Cardiac muscle cell (in vitro differentiated cells and primary cell): ENCODE results near the gene NCCRP1. TPM values are rescaled to one million over a fixed set of nuclear protein-coding genes. Genes with fewer than 3 reads are reported as not detected.

Source experiments
- DNase-seq, 2 donors: peaks; one replicate each; pipeline versions ENCODE4 v3.0.0 to v3.0.0-alpha.2; 2010 to 2017; ENCODE audit warnings: low read depth in 1 of 2, low spot score in 1 of 2
- H3K27ac ChIP-seq: fragments of 200-600 bp; sonication (generic); 2 replicates; pipeline ENCODE4 v1.5.1; 2016
- H3K27me3 ChIP-seq: fragments of 200-600 bp; sonication (generic); 2 replicates; pipeline ENCODE4 v1.6.0; 2016; ENCODE audit warnings: control low read depth
- H3K36me3 ChIP-seq: fragments of 200-600 bp; sonication (generic); 2 replicates; pipeline ENCODE4 v1.5.1; 2016; ENCODE audit warnings: control low read depth
- H3K4me1 ChIP-seq: fragments of 200-600 bp; sonication (generic); 2 replicates; pipeline ENCODE4 v1.8.1; 2017; ENCODE audit warnings: low read depth, mild to moderate bottlenecking, mixed run types
- H3K4me3 ChIP-seq: fragments of 200-600 bp; sonication (generic); 2 replicates; pipeline ENCODE4 v1.5.1; 2016; ENCODE audit warnings: mild to moderate bottlenecking
- H3K9me3 ChIP-seq: fragments of 200-600 bp; sonication (generic); 2 replicates; pipeline ENCODE4 v1.5.1; 2017; ENCODE audit warnings: low read depth, mild to moderate bottlenecking, control low read depth
- CTCF ChIP-seq: IDR thresholded peaks from 2 replicates; pipeline ENCODE4 v1.5.1; 2012; ENCODE audit warnings: low read depth, mild to moderate bottlenecking, low read length
- polyA plus RNA-seq: library from polyadenylated mRNA; unstranded; fragments of >200 nt; fragmentation: Nextera tagmentation; extraction: Ambion mirVana; gene quantifications from 2 replicates; pipeline ENCODE4 v1.2.1, GENCODE V29; 2016
- total RNA-seq: library from RNA; depleted of rRNA; stranded (reverse); fragments of >200 nt; gene quantifications from 2 replicates; pipeline ENCODE4 v1.2.3, GENCODE V29; 2016

Gene NCCRP1
- total and polyA plus RNA-seq, 2 experiments from 2014 or later: 10.0 to 16.1 TPM

- Histone ChIP-seq H3K4me3 (no peak overlapping the region), H3K9me3 (no peaks in the 10 kb centered on the region), H3K4me1 (peaks cover 17% of the 10 kb centered on the region), H3K27ac (no peak overlapping the region), H3K27me3 (no peaks in the 10 kb centered on the region), H3K36me3 (no peaks in the 10 kb centered on the region)
- DNase-seq: no peak
- no peak for TF ChIP-seq CTCF
These were observed 44.7 kb upstream of the NCCRP1 start for GRCh38 chr19:39152066-39152465.

GRCh38 chr19:39154100-39154628, 42.6 kb upstream of the NCCRP1 start:
- no peak overlapping the region for H3K4me3 ChIP-seq
- H3K4me1 ChIP-seq: peaks cover 24% of the 10 kb centered on the region
- TF ChIP-seq CTCF: no peak
- H3K27ac ChIP-seq: no peak overlapping the region
- no peaks in the 10 kb centered on the region for H3K36me3 ChIP-seq
- H3K27me3 ChIP-seq: no peaks in the 10 kb centered on the region
- H3K9me3 ChIP-seq: no peaks in the 10 kb centered on the region
- no peak for DNase-seq

- no peak overlapping the region for H3K4me3 ChIP-seq
- no peak for TF ChIP-seq CTCF
- DNase-seq: peak in 1 of 2 donors; percentile 6
- H3K36me3 ChIP-seq: no peaks in the 10 kb centered on the region
- no peaks in the 10 kb centered on the region for H3K27me3 ChIP-seq
- H3K4me1 ChIP-seq: peaks cover 24% of the 10 kb centered on the region
- no peaks in the 10 kb centered on the region for H3K9me3 ChIP-seq
- no peak overlapping the region for H3K27ac ChIP-seq
These were observed 42.1 kb upstream of the NCCRP1 start for GRCh38 chr19:39154629-39155100.

GRCh38 chr19:39155114-39155700, 41.6 kb upstream of the NCCRP1 start:
- H3K27me3 ChIP-seq: no peaks in the 10 kb centered on the region
- H3K4me3 ChIP-seq: no peak overlapping the region
- peaks cover 24% of the 10 kb centered on the region for H3K4me1 ChIP-seq
- no peak for DNase-seq
- no peaks in the 10 kb centered on the region for H3K36me3 ChIP-seq
- H3K9me3 ChIP-seq: no peaks in the 10 kb centered on the region
- no peak for TF ChIP-seq CTCF
- no peak overlapping the region for H3K27ac ChIP-seq

- no peak for TF ChIP-seq CTCF
- DNase-seq: no peak
- Histone ChIP-seq H3K9me3 (no peaks in the 10 kb centered on the region), H3K4me1 (peaks cover 21% of the 10 kb centered on the region), H3K27ac (peak overlapping the region; percentile 68), H3K27me3 (no peaks in the 10 kb centered on the region), H3K36me3 (no peaks in the 10 kb centered on the region), H3K4me3 (no peak overlapping the region)
These were observed 41.0 kb upstream of the NCCRP1 start for GRCh38 chr19:39155741-39156140.
